K562 (cell line): ENCODE measurements around the gene AKAP12. TPM values are rescaled to one million over a fixed set of nuclear protein-coding genes. Genes with fewer than 3 reads are reported as not detected.
A peak's percentile ranks its signal among the peaks of the same experiment; 100 is the strongest.

Experiments used
- ADNP ChIP-seq: fragments of 200-800 bp; sonication (Bioruptor generic); IDR thresholded peaks from 2 replicates; pipeline ENCODE4 v1.6.1; 2016; ENCODE audit warnings: missing genetic modification characterization, missing compliant biosample characterization
- CREB3L1 ChIP-seq: fragments of 450-650 bp; IDR thresholded peaks from 2 replicates; pipeline ENCODE4 v1.6.1; 2014; ENCODE audit warnings: low read depth, mild to moderate bottlenecking, moderate library complexity, borderline replicate concordance
- DACH1 ChIP-seq: fragments of 450-650 bp; IDR thresholded peaks from 2 replicates; pipeline ENCODE4 v1.6.1; 2018; ENCODE audit not compliant: partially characterized antibody
- ETV1 ChIP-seq: fragments of 450-650 bp; conservative IDR thresholded peaks from 2 replicates; pipeline ENCODE4 v1.6.1; 2016; ENCODE audit warnings: missing genetic modification characterization, control low read depth, low read depth, missing compliant biosample characterization
- FOS ChIP-seq: IDR thresholded peaks from 3 replicates; pipeline ENCODE4 v1.6.1; 2011; ENCODE audit not compliant: insufficient read length; ENCODE audit errors: extremely low read depth
- ILK ChIP-seq: fragments of 450-650 bp; IDR thresholded peaks from 2 replicates; pipeline ENCODE4 v1.6.1; 2016; ENCODE audit warnings: missing genetic modification characterization, low read depth, mild to moderate bottlenecking, missing compliant biosample characterization, moderate library complexity, borderline replicate concordance
- RBM39 ChIP-seq: fragments of 200-400 bp; formaldehyde crosslinking; optimal IDR thresholded peaks from 2 replicates; pipeline ENCODE3; 2018; ENCODE audit warnings: low read depth, low read length
- RCOR1 ChIP-seq, 2 experiments: IDR thresholded peaks; 2 replicates each; pipeline ENCODE4 v1.6.1; 2012; ENCODE audit warnings: low read depth in 2 of 2, low read length in 2 of 2, borderline replicate concordance in 1 of 2, improper control_type of control experiment in 1 of 2
- SAP30 ChIP-seq: fragments of 200-600 bp; sonication (generic); IDR thresholded peaks from 2 replicates; pipeline ENCODE4 v1.6.1; 2012; ENCODE audit warnings: borderline replicate concordance, low read depth, mild to moderate bottlenecking, moderate library complexity, low read length, control low read depth, inconsistent platforms; ENCODE audit not compliant: insufficient read depth, poor library complexity, severe bottlenecking
- SNRNP70 ChIP-seq: fragments of 200-400 bp; formaldehyde crosslinking; optimal IDR thresholded peaks from 2 replicates; pipeline ENCODE3; 2017; ENCODE audit warnings: low read depth, low read length
- TCFL5 ChIP-seq: fragments of 250-450 bp; sonication (Bioruptor Pico); conservative IDR thresholded peaks from 2 replicates; pipeline ENCODE4 v1.6.1; 2021; ENCODE audit warnings: mild to moderate bottlenecking, moderate library complexity, matching md5 sums
- ZHX1 ChIP-seq: fragments of 150-350 bp; conservative IDR thresholded peaks from 2 replicates; pipeline ENCODE4 v1.6.1; 2014; ENCODE audit warnings: low read length
- ZNF316 ChIP-seq: fragments of 450-650 bp; IDR thresholded peaks from 2 replicates; pipeline ENCODE4 v1.6.1; 2016
- ZNF668 ChIP-seq: fragments of 250-450 bp; sonication (Bioruptor Pico); IDR thresholded peaks from 2 replicates; pipeline ENCODE4 v1.8.0; 2022; ENCODE audit warnings: mild to moderate bottlenecking, inconsistent platforms
- polyA plus RNA-seq, 8 experiments: library from polyadenylated mRNA; depleted of rRNA in 4 of 8; stranded (reverse) in 5 of 8; unstranded in 3 of 8; fragments of >200 nt; fragmentation: Nextera tagmentation in 2 of 8; fragmentation: Illumina TruSeq in 1 of 8; extraction: Ambion mirVana in 2 of 8; extraction: Trizol in 1 of 8; gene quantifications; 2 replicates each; pipeline versions ENCODE4 v1.2.1 to v1.2.3, GENCODE V29; 2011 to 2014; ENCODE audit warnings: inconsistent platforms in 1 of 8, missing spikeins in 1 of 8
- total RNA-seq, 7 experiments: library from RNA; depleted of rRNA in 6 of 7; stranded (reverse); fragments of >200 nt in 6 of 7; fragmentation: Illumina TruSeq in 2 of 7; extraction: Trizol in 2 of 7; gene quantifications; 2 replicates each; pipeline versions ENCODE4 v1.2.1 to v1.2.3, GENCODE V29; 2011 to 2021; ENCODE audit warnings: low replicate concordance in 1 of 7
- TF ChIP-seq, protein P1 (sequence below), 2 experiments: IDR thresholded peaks in 1 of 2; conservative IDR thresholded peaks in 1 of 2; 2 replicates each; pipeline ENCODE4 v1.6.1; 2016; ENCODE audit warnings: low read depth in 2 of 2, mild to moderate bottlenecking in 1 of 2, missing compliant biosample characterization in 1 of 2, missing genetic modification characterization in 1 of 2, moderate library complexity in 1 of 2
- TF ChIP-seq, protein P2 (sequence below): IDR thresholded peaks from 2 replicates; pipeline ENCODE4 v1.6.1; 2014; ENCODE audit warnings: antibody characterized with exemption
- TF ChIP-seq, protein P3 (sequence below): fragments of 250-450 bp; sonication (Bioruptor Pico); IDR thresholded peaks from 2 replicates; pipeline ENCODE4 v1.5.0; 2021

The AKAP12 gene
- total and polyA plus RNA-seq, 9 of the 15 experiments (the other 6 are each of a cell fraction or from before 2014, with no cell fraction given), result 0.08 to 2.0 (median 0.62) TPM

- TF ChIP-seq, protein P1, sequence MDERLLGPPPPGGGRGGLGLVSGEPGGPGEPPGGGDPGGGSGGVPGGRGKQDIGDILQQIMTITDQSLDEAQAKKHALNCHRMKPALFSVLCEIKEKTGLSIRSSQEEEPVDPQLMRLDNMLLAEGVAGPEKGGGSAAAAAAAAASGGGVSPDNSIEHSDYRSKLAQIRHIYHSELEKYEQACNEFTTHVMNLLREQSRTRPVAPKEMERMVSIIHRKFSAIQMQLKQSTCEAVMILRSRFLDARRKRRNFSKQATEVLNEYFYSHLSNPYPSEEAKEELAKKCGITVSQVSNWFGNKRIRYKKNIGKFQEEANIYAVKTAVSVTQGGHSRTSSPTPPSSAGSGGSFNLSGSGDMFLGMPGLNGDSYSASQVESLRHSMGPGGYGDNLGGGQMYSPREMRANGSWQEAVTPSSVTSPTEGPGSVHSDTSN (CRISPR knock-in tag; IDR thresholded peaks at IDR 0.05; ENCODE audit: low read depth), result no peak
- TF ChIP-seq, protein P1 (tag; conservative IDR thresholded peaks at IDR 0.05; ENCODE audit: low read depth), result peak; percentile 92
- TF ChIP-seq ZHX1, result no peak
- TF ChIP-seq, protein P2, sequence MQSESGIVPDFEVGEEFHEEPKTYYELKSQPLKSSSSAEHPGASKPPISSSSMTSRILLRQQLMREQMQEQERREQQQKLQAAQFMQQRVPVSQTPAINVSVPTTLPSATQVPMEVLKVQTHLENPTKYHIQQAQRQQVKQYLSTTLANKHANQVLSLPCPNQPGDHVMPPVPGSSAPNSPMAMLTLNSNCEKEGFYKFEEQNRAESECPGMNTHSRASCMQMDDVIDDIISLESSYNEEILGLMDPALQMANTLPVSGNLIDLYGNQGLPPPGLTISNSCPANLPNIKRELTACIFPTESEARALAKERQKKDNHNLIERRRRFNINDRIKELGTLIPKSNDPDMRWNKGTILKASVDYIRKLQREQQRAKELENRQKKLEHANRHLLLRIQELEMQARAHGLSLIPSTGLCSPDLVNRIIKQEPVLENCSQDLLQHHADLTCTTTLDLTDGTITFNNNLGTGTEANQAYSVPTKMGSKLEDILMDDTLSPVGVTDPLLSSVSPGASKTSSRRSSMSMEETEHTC, result 0 out of 2 replicates have a peak, but pooled peaks have one; percentile 43
- TF ChIP-seq RBM39, result no peak
- TF ChIP-seq ZNF668 (CRISPR knock-in tag), result peak; percentile 79; the same call in 1 of the 2 replicates
- peak; percentile 5 for TF ChIP-seq DACH1
- no peak for TF ChIP-seq ETV1 (tag)
- no peak for TF ChIP-seq ADNP
- no peak for TF ChIP-seq ILK (tag)
- peak in 1 of 2 experiments; percentile 26; a peak in 1 of 4 replicates for TF ChIP-seq RCOR1 (IDR thresholded peaks at IDR 0.05; ENCODE audit: borderline replicate concordance in 1 of 2, low read depth in 2 of 2, low read length in 2 of 2)
- no peak; the same call in 1 of the 2 replicates for TF ChIP-seq CREB3L1
- no peak for TF ChIP-seq FOS
- no peak for TF ChIP-seq SNRNP70
- TF ChIP-seq SAP30, result no peak
- TF ChIP-seq, protein P3, sequence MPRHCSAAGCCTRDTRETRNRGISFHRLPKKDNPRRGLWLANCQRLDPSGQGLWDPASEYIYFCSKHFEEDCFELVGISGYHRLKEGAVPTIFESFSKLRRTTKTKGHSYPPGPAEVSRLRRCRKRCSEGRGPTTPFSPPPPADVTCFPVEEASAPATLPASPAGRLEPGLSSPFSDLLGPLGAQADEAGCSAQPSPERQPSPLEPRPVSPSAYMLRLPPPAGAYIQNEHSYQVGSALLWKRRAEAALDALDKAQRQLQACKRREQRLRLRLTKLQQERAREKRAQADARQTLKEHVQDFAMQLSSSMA (CRISPR knock-in tag), result no peak
- no peak for TF ChIP-seq ZNF316
- no peak for TF ChIP-seq TCFL5 (CRISPR knock-in tag)
Observed at GRCh38 chr6:151229401-151230276, 10.1 kb upstream of the AKAP12 start (continued).
